WTC11 (cell line): ENCODE data around the gene SHANK1. TPM values are rescaled to one million over a fixed set of nuclear protein-coding genes. Genes with fewer than 3 reads are reported as not detected.
"Not testable (repeated sequence)": the region's sequence is repeated elsewhere in the genome, so short reads cannot be mapped to it uniquely, and the experiment has no call there.

ENCODE experiments used
- ATAC-seq: fragments of 200-7000 bp; cut with Tn5 transposase; 2 replicates; pipeline ENCODE4 v1.10.0; 2021; ENCODE audit warnings: mild to moderate bottlenecking, moderate library complexity
- CTCF ChIA-PET: fragments of 300-600 bp; sonication (Branson Sonifier 250); formaldehyde crosslinking; loops from one replicate; lab custom pipeline; 2021; ENCODE audit warnings: antibody characterized with exemption; lab: Charles Lee
- POLR2A ChIA-PET: fragments of 350-600 bp; sonication (Branson Sonifier 250); formaldehyde crosslinking; loops from one replicate; lab custom pipeline; 2021; ENCODE audit warnings: antibody characterized with exemption; lab: Charles Lee
- DNase-seq: peaks from one replicate; pipeline ENCODE4 v3.0.0; 2021; ENCODE audit warnings: low spot score
- H3K27ac Mint-ChIP-seq: 2 replicates; pipeline ENCODE4 v1.8.0; 2021; ENCODE audit warnings: mixed read lengths
- H3K27me3 Mint-ChIP-seq: 2 replicates; pipeline ENCODE4 v1.8.0; 2021; ENCODE audit warnings: low read depth, mild to moderate bottlenecking, moderate library complexity, mixed read lengths
- H3K36me3 Mint-ChIP-seq: 2 replicates; pipeline ENCODE4 v1.8.0; 2021; ENCODE audit warnings: mixed read lengths
- H3K4me1 Mint-ChIP-seq: 2 replicates; pipeline ENCODE4 v1.8.0; 2022; ENCODE audit warnings: mixed read lengths
- H3K4me3 Mint-ChIP-seq: 2 replicates; pipeline ENCODE4 v1.8.0; 2021; ENCODE audit warnings: mild to moderate bottlenecking, moderate library complexity, mixed read lengths
- H3K9me3 Mint-ChIP-seq: 2 replicates; pipeline ENCODE4 v1.8.0; 2021; ENCODE audit warnings: mixed read lengths
- FOXK1 ChIP-seq: sonication (generic); formaldehyde crosslinking; IDR thresholded peaks from 2 replicates; pipeline ENCODE4 v1.8.0; 2022; ENCODE audit warnings: mild to moderate bottlenecking, moderate library complexity, missing genetic modification reagents
- GTF2I ChIP-seq: fragments of 250-450 bp; sonication (Bioruptor Pico); conservative IDR thresholded peaks from 2 replicates; pipeline ENCODE4 v1.4.0; 2021; ENCODE audit warnings: mild to moderate bottlenecking
- JAZF1 ChIP-seq: fragments of 250-450 bp; sonication (Bioruptor Pico); IDR thresholded peaks from 2 replicates; pipeline ENCODE4 v1.9.0; 2021; ENCODE audit warnings: moderate library complexity, mild to moderate bottlenecking, inconsistent platforms
- MYBL2 ChIP-seq: sonication (generic); formaldehyde crosslinking; IDR thresholded peaks from 2 replicates; pipeline ENCODE4 v1.8.1; 2023; ENCODE audit warnings: mild to moderate bottlenecking, moderate library complexity, missing genetic modification reagents
- NFYB ChIP-seq: sonication (generic); formaldehyde crosslinking; conservative IDR thresholded peaks from 2 replicates; pipeline ENCODE4 v1.8.0; 2022; ENCODE audit warnings: low read depth, missing genetic modification reagents
- PRRX2 ChIP-seq: fragments of 250-450 bp; sonication (Bioruptor Pico); IDR thresholded peaks from 2 replicates; pipeline ENCODE4 v1.8.0; 2021; ENCODE audit warnings: mild to moderate bottlenecking
- ZNF121 ChIP-seq: sonication (generic); formaldehyde crosslinking; IDR thresholded peaks from 2 replicates; pipeline ENCODE4 v1.8.0; 2023; ENCODE audit warnings: missing genetic modification reagents
- total RNA-seq: library from RNA; stranded (reverse); gene quantifications from 3 replicates; pipeline ENCODE4 v1.2.3, GENCODE V29; 2021
- TF ChIP-seq, protein P1 (sequence below): sonication (generic); formaldehyde crosslinking; IDR thresholded peaks from 2 replicates; pipeline ENCODE4 v1.8.1; 2023; ENCODE audit warnings: mild to moderate bottlenecking, missing genetic modification reagents, moderate library complexity
- TF ChIP-seq, protein P2 (sequence below): sonication (generic); formaldehyde crosslinking; IDR thresholded peaks from 2 replicates; pipeline ENCODE4 v1.8.1; 2022; ENCODE audit warnings: missing genetic modification reagents, borderline replicate concordance
- TF ChIP-seq, protein P3 (sequence below): sonication (generic); formaldehyde crosslinking; IDR thresholded peaks from 2 replicates; pipeline ENCODE4 v1.8.1; 2023; ENCODE audit warnings: mild to moderate bottlenecking, moderate library complexity, missing genetic modification reagents
- TF ChIP-seq, protein P4 (sequence below): fragments of 250-450 bp; sonication (Bioruptor Pico); IDR thresholded peaks from 2 replicates; pipeline ENCODE4 v1.9.0; 2021; ENCODE audit warnings: mild to moderate bottlenecking
- TF ChIP-seq, protein P5 (sequence below): sonication (generic); formaldehyde crosslinking; IDR thresholded peaks from 2 replicates; pipeline ENCODE4 v1.8.0; 2022; ENCODE audit warnings: mild to moderate bottlenecking, missing genetic modification reagents

SHANK1 gene
- total RNA-seq, 1 experiment from 2014 or later = 8.7 TPM

DNA sequence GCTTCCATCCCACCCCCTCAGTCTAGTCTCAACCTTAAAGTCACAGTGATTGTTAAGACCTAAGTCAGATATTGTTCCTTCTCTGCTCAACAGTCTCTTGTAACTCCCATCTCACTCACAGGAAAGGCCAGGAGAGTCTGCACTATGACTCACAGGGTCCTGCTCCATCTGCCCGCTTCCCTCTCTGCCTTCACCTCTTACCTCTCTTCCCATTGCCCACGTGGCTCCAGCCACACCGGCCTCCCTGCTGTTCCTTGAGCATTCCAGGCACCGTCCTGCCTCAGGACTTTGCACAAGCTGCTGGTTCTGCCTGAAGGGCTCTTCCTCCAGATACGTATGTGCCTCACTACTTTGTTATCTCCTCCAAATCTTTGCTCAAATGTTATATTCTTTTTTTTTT, 47.7 kb upstream of the SHANK1 start:
- H3K9me3 Mint-ChIP-seq, POLR2A ChIA-PET, H3K36me3 Mint-ChIP-seq, H3K4me3 Mint-ChIP-seq, DNase-seq, H3K27ac Mint-ChIP-seq, H3K4me1 Mint-ChIP-seq: not testable (repeated sequence)
- CTCF ChIA-PET = interaction anchor here (0.7 to 1.7 kb wide), 4 partner anchors 44 to 212 kb away, joined by 3 to 7 read pairs (median 4); partner anchors contain the start of gene CLEC11A
- H3K27me3 Mint-ChIP-seq = peaks cover 33% of the 10 kb centered on the region
- peak; percentile 60 for ATAC-seq
- TF ChIP-seq, protein P1, sequence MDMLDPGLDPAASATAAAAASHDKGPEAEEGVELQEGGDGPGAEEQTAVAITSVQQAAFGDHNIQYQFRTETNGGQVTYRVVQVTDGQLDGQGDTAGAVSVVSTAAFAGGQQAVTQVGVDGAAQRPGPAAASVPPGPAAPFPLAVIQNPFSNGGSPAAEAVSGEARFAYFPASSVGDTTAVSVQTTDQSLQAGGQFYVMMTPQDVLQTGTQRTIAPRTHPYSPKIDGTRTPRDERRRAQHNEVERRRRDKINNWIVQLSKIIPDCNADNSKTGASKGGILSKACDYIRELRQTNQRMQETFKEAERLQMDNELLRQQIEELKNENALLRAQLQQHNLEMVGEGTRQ = 0 out of 2 replicates have a peak, but pooled peaks have one; percentile 19

DNA sequence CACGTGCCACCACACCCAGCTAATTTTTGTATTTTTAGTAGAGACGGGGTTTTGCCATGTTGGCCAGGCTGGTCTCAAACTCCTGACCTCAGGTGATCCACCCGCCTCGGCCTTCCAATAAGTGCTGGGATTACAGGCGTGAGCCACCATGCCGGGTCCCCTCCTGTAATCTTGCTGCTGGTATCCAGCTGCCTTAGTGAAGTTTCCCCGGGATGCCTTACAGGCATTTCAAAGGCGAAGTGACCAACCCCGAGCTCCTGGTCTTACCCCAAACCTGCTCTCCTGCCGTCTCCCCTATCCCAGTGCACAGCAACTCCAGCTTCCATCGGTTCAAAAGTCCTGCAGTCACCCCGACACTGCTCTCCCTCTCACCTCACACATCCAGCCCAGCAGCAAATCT, 47.1 kb upstream of the SHANK1 start:
- H3K4me1 Mint-ChIP-seq, H3K36me3 Mint-ChIP-seq, H3K4me3 Mint-ChIP-seq, DNase-seq, H3K9me3 Mint-ChIP-seq, H3K27ac Mint-ChIP-seq, POLR2A ChIA-PET, ATAC-seq: not testable (repeated sequence)
- CTCF ChIA-PET = interaction anchor here (0.5 to 1.7 kb wide), 5 partner anchors 42 to 328 kb away, joined by 4 to 7 read pairs (median 5); partner anchors contain the start of gene CLEC11A
- peaks cover 32% of the 10 kb centered on the region for H3K27me3 Mint-ChIP-seq

DNA sequence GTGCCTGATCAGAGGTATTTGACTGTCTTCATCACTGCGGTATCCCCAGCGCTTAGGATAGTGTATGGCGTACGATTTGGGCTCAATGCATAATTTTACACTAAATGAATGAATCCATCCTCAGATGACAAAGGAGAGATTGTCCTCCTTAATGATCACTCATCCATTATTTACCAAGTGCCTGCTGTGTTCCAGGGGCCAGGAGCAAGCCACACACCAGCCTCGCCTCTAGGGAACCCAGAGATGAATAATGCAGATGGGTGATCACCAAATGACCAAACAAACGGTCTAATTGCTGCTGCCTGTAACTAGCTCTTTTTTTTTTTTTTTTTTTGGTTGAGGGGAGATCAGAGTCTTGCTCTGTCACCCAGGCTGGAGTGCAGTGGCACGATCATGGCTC, 44.8 kb upstream of the SHANK1 start:
- Mint-ChIP-seq H3K27me3 (peaks cover 38% of the 10 kb centered on the region), H3K4me3 (no peak overlapping the region), H3K9me3 (peaks cover 10% of the 10 kb centered on the region), H3K36me3 (peaks cover 6% of the 10 kb centered on the region), H3K27ac (no peak overlapping the region), H3K4me1 (peaks cover 8% of the 10 kb centered on the region)
- ChIA-PET CTCF (interaction anchor here (0.6 to 1.5 kb wide), 4 partner anchors 40 to 208 kb away, joined by 3 to 6 read pairs (median 4); no protein-coding TSS in a partner anchor), POLR2A (interaction anchor here (0.5 kb wide), 1 partner anchor 21 kb away, joined by 3 read pairs; no protein-coding TSS in a partner anchor)
- ATAC-seq (no peak), DNase-seq (no peak)
- no peak for TF ChIP-seq PRRX2 (CRISPR knock-in tag)
- no peak for TF ChIP-seq MYBL2 (CRISPR knock-in tag)
- TF ChIP-seq, protein P2, sequence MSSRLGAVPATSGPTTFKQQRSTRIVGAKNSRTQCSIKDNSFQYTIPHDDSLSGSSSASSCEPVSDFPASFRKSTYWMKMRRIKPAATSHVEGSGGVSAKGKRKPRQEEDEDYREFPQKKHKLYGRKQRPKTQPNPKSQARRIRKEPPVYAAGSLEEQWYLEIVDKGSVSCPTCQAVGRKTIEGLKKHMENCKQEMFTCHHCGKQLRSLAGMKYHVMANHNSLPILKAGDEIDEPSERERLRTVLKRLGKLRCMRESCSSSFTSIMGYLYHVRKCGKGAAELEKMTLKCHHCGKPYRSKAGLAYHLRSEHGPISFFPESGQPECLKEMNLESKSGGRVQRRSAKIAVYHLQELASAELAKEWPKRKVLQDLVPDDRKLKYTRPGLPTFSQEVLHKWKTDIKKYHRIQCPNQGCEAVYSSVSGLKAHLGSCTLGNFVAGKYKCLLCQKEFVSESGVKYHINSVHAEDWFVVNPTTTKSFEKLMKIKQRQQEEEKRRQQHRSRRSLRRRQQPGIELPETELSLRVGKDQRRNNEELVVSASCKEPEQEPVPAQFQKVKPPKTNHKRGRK (CRISPR knock-in tag) = no peak
- TF ChIP-seq, protein P3, sequence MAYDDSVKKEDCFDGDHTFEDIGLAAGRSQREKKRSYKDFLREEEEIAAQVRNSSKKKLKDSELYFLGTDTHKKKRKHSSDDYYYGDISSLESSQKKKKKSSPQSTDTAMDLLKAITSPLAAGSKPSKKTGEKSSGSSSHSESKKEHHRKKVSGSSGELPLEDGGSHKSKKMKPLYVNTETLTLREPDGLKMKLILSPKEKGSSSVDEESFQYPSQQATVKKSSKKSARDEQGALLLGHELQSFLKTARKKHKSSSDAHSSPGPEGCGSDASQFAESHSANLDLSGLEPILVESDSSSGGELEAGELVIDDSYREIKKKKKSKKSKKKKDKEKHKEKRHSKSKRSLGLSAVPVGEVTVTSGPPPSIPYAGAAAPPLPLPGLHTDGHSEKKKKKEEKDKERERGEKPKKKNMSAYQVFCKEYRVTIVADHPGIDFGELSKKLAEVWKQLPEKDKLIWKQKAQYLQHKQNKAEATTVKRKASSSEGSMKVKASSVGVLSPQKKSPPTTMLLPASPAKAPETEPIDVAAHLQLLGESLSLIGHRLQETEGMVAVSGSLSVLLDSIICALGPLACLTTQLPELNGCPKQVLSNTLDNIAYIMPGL = no peak
- TF ChIP-seq GTF2I (CRISPR knock-in tag) = no peak
- no peak for TF ChIP-seq JAZF1

DNA sequence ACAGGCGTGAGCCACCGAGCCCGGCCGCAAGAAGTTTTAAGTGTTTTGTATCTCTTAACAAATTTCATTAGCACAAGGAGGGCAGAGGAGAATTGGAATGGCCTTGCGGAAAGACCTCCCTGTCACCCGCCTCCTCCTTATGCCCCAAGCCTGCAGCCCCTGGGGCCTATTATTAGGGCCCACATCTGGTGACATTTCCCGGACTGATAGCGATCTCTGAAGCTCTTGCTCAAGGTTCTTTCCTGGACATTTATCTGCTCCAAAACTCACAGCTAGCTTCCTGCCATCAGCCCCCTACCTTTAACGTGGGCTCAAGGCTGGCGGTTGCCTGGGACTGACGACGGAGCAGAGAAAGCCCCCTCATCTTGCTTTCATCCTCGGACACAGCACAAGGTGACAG, 43.9 kb upstream of the SHANK1 start:
- DNase-seq, H3K4me3 Mint-ChIP-seq, POLR2A ChIA-PET, ATAC-seq, H3K4me1 Mint-ChIP-seq, H3K27ac Mint-ChIP-seq, H3K36me3 Mint-ChIP-seq, H3K9me3 Mint-ChIP-seq: not testable (repeated sequence)
- CTCF ChIA-PET = interaction anchor here (0.9 to 1.5 kb wide), 3 partner anchors 39 to 207 kb away, joined by 3 to 6 read pairs (median 5); no protein-coding TSS in a partner anchor
- H3K27me3 Mint-ChIP-seq = peaks cover 38% of the 10 kb centered on the region

DNA sequence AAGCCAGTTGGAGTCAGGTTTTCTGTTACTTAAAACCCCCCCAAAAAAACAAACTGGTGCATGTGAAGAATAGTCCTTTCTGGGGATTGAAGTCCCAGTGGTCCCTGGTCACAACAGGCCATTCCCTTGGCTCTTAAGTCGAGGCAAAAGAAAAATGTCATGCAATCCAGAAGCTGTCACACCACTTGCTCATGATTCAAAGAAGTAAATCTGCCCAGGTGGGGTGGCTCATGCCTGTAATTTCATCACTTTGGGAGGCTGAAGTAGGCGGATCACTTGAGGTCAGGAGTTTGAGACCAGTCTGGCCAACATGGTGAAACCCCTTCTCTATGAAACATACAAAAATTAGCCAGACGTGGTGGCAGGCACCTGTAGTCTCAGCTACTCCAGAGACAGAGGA, 41.9 kb upstream of the SHANK1 start:
- CTCF ChIA-PET = interaction anchor here (0.6 to 1.7 kb wide), 3 partner anchors 168 to 847 kb away, joined by 3 to 7 read pairs (median 4); no protein-coding TSS in a partner anchor
- POLR2A ChIA-PET = not testable (repeated sequence)

DNA sequence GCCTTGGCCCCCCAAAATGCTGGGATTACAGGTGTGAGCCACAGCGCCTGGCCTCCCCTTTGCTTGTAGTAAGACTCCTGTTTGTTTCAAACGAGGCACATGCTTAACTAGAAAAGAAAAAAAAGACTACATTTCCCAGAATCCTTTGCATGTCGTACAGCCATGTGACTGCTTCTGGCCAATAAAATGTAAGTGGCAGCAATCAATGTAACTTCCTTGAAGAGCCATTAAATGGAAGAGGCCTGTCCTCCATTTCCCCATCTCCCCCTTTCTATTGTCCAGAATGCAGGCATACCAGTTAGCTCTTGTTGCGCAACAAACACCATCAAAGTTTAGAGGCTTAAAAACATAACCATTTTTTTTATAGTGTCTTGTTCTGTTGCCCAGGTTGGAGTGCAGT, 40.3 kb upstream of the SHANK1 start:
- peaks cover 6% of the 10 kb centered on the region for H3K36me3 Mint-ChIP-seq
- DNase-seq (no peak), ATAC-seq (no peak)
- peaks cover 5% of the 10 kb centered on the region; the same call in 1 of the 2 replicates for H3K4me1 Mint-ChIP-seq
- TF ChIP-seq, protein P1 = peak; percentile 93
- TF ChIP-seq, protein P4, sequence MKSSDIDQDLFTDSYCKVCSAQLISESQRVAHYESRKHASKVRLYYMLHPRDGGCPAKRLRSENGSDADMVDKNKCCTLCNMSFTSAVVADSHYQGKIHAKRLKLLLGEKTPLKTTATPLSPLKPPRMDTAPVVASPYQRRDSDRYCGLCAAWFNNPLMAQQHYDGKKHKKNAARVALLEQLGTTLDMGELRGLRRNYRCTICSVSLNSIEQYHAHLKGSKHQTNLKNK (CRISPR knock-in tag) = no peak
- TF ChIP-seq, protein P5, sequence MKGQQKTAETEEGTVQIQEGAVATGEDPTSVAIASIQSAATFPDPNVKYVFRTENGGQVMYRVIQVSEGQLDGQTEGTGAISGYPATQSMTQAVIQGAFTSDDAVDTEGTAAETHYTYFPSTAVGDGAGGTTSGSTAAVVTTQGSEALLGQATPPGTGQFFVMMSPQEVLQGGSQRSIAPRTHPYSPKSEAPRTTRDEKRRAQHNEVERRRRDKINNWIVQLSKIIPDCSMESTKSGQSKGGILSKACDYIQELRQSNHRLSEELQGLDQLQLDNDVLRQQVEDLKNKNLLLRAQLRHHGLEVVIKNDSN = peak; percentile 94
- TF ChIP-seq, protein P3 = no peak
- TF ChIP-seq ZNF121 (CRISPR knock-in tag) (no peak), NFYB (peak; percentile 97), FOXK1 (CRISPR knock-in tag) (no peak)
- H3K9me3 Mint-ChIP-seq = peaks cover 10% of the 10 kb centered on the region
- CTCF ChIA-PET = interaction anchor here (1.5 kb wide), 1 partner anchor 35 kb away, joined by 5 read pairs; no protein-coding TSS in a partner anchor
- H3K27ac Mint-ChIP-seq = no peak overlapping the region
- H3K27me3 Mint-ChIP-seq = peaks cover 32% of the 10 kb centered on the region
- POLR2A ChIA-PET = no interaction called here
- no peak overlapping the region for H3K4me3 Mint-ChIP-seq

More for the DNA sequence above, 41.9 kb upstream of the SHANK1 start:
- H3K9me3 Mint-ChIP-seq, H3K36me3 Mint-ChIP-seq, H3K27ac Mint-ChIP-seq, H3K4me3 Mint-ChIP-seq, H3K4me1 Mint-ChIP-seq, ATAC-seq, DNase-seq: not testable (repeated sequence)
- H3K27me3 Mint-ChIP-seq = peaks cover 32% of the 10 kb centered on the region
